KOPT-K1 (cell line): ENCODE measurements around the gene RNF11.

ENCODE experiments used
- H3K27ac ChIP-seq: fragments of 200-600 bp; sonication (generic); 2 replicates; pipeline ENCODE4 v1.5.1; 2016; ENCODE audit warnings: antibody characterized with exemption, mild to moderate bottlenecking, low read depth, low read length; ENCODE audit not compliant: poor library complexity, severe bottlenecking
- H3K36me3 ChIP-seq: fragments of 200-600 bp; sonication (generic); 2 replicates; pipeline ENCODE4 v1.5.1; 2017; ENCODE audit warnings: antibody characterized with exemption, mild to moderate bottlenecking, low read length, moderate library complexity; ENCODE audit not compliant: insufficient read depth
- H3K9me3 ChIP-seq: fragments of 200-600 bp; sonication (generic); 2 replicates; pipeline ENCODE4 v1.5.1; 2017; ENCODE audit warnings: antibody characterized with exemption, low read length, mild to moderate bottlenecking; ENCODE audit not compliant: insufficient read depth, poor library complexity, severe bottlenecking

RNF11 gene, protein sequence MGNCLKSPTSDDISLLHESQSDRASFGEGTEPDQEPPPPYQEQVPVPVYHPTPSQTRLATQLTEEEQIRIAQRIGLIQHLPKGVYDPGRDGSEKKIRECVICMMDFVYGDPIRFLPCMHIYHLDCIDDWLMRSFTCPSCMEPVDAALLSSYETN

DNA sequence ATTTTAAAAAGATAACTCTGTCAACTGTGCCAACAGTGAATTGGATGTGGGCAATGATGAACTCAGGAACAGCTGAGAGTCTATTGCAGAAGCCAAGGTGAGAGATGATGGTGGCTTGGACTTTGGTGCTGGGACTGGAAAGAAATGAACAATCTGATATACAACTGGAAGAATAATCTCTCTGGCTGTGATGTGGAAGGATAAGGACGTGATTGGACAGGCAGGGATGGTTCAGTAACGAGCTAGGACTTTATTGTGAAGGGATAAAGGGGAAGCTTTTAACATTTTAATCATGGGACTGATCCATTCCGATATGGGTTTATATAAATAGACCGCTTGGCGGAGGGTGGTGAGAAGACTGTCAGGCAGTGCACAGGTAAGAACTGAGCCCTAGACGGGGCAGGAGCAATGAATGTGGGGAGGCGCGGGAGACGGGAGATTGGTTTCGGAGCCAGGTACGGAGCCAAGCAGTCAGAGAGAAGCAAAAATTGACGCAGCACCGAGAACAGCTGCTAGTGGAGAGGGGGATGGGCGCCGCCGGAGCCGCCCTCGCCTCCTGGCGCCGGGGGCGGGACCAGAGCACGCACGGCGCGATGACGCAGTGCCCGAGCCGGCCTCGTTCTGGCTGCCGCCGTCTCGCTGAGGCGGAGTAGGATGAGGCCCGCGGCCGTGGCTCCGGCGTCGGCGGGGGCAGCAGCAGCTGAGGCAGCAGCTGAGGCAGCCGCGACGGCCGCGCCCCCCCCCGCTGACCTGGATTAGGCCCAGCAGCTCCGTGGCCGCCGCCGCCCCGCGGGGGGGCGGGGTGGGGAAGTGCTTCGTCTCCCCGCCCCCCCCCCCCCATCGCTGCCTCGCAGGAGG is at the start of gene RNF11:
TSS of gene RNF11 (plus strand) at position 601 of the 858 bp plus-strand sequence. CDS start 484 bp downstream, outside the sequence.
- H3K27ac ChIP-seq = peak within 1 kb of the TSS; percentile 80
- no peaks in the 10 kb centered on the region for H3K9me3 ChIP-seq
- peaks cover 4% of the 10 kb centered on the region; the same call in 1 of the 2 replicates for H3K36me3 ChIP-seq

- no peaks in the 10 kb centered on the region for H3K9me3 ChIP-seq
- no peaks in the 10 kb centered on the region for H3K36me3 ChIP-seq
- no peak overlapping the region for H3K27ac ChIP-seq
These were observed 47.8 kb upstream of the RNF11 start for GRCh38 chr1:51188230-51188629.

- no peaks in the 10 kb centered on the region for H3K36me3 ChIP-seq
- no peaks in the 10 kb centered on the region for H3K9me3 ChIP-seq
These were observed 46.5 kb upstream of the RNF11 start for GRCh38 chr1:51189421-51190073.

GRCh38 chr1:51190961-51191360 is 45.1 kb upstream of the RNF11 start:
- H3K27ac ChIP-seq = no peak overlapping the region
- no peaks in the 10 kb centered on the region for H3K36me3 ChIP-seq
- no peaks in the 10 kb centered on the region for H3K9me3 ChIP-seq

More at GRCh38 chr1:51189421-51190073, 46.5 kb upstream of the RNF11 start:
- H3K27ac ChIP-seq = no peak overlapping the region

DNA sequence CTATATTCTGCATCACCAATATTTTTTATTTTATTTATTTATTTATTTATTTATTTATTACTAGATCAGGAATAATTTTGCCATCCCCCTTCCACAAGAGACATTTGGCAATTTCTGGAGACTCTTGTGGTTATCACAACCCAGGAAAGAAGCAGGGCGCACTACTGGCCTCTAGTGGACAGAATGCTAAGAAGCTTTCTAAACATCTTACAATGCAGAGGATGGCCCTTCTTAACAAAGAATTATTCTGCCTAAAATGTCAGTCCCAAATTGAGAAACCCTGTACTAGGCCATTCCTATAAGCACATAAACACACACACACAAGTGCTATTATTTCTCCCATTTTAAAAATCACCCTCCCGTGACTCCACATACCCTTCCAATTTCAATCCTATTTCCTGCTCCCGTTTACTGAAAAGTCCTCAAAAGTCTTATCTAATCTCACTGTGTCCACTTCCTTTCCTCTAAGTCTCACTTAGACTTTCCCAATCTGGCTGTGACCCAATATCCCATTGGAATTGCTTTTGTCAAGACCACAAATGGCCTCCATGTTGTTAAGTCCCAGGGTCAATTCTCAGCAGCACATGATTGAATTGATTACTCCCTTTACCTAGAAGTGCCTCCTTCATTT is 43.7 kb upstream of the RNF11 start:
- H3K36me3 ChIP-seq = no peaks in the 10 kb centered on the region
- H3K27ac ChIP-seq = no peak overlapping the region
- no peaks in the 10 kb centered on the region for H3K9me3 ChIP-seq

DNA sequence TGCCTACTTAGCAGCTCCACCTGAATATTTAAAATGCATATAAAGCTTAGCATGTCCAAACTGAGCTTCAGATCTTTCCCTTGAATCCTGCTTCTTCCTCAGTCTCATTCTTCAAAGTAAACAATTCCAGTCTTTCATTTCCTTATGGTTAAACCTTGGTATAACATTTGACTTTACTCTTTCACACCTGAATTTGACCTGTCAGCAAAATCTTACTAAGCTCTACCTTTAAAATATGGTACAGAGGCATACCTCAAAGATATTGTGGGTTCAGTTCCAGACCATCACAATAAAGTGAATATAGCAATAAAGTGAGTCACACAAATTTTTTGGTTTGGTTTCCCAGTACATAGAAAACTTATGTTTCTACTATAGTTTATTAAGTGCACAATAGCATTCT is 42.5 kb upstream of the RNF11 start:
- no peak overlapping the region for H3K27ac ChIP-seq
- H3K36me3 ChIP-seq = no peaks in the 10 kb centered on the region
- no peaks in the 10 kb centered on the region for H3K9me3 ChIP-seq

DNA sequence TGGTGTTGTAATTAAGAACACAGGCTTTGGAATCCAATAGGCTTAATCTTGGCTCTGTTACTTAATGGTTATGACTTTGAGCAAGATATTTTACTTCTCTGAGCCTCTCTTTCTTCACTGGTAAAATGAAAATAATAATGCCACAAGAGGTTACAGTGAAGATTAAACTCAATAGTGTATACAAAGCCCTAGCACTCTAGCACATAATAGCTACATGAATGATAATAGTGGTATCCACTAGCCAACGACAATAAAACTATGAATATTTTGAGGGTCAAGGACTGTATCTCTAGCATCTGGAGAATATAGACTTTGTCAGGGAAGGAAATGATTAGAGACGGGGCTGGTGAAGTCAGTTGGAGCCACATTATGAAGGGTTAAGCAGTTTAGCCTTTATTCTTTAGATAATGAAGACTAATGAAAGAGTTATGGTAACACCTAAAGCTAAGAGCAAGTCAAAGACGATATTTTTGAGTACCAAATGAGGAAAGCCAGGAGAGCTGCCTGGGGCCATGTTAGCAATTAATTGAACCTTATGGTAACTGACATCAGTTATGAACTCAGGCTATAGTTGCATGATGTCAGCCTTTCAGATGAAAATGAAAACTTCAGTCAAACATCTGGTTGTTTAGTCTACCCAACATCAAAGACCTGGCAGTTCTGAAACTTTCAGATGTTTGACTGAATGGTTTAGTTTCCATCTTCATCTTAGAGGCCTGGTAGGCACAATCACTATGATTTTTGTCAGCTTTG is 32.8 kb upstream of the RNF11 start:
- no peak overlapping the region for H3K27ac ChIP-seq
- no peaks in the 10 kb centered on the region for H3K36me3 ChIP-seq
- H3K9me3 ChIP-seq = no peaks in the 10 kb centered on the region

- no peaks in the 10 kb centered on the region for H3K36me3 ChIP-seq
- no peaks in the 10 kb centered on the region for H3K9me3 ChIP-seq
- no peak overlapping the region for H3K27ac ChIP-seq
These were observed 32.2 kb upstream of the RNF11 start for GRCh38 chr1:51203874-51204245.

DNA sequence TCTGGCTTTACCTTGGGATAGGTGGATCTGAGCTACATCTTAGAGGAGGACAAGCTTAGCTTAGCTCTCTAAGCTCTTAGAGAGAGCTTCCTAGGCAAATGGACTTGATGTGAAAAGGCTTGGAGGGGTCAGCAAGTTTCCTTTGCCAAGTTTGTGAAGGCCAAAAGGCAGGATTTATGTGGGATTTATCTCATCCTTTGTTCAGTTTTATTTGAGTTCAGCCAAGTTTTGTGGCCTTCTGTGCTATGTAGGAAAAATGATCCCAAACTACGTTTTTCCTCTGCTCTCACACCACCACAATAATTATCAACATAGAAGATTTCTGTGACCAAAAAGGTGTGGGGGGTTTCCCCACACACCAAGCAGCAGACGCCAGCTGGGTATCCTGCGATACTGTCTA is 26.0 kb upstream of the RNF11 start:
- Histone ChIP-seq H3K36me3 (no peaks in the 10 kb centered on the region), H3K27ac (no peak overlapping the region), H3K9me3 (no peaks in the 10 kb centered on the region)

DNA sequence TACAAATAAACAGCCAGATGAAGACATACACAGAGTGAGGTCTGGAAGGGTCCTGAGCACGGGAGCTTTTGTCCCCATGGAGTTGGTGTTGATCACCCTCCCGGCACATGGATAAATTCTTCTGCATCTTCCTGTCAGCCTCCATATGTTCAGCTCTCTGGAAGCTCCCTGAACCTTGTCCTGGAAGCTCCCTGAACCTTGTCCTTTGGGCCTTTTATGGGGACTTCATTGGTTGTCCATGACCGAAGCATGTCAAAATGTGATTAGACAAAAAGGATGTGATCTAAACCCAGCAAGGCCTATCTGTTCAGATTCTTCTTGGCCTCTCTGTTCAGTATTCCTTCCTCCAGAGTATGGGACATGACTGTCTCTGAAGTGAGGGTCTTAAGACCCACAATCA is 25.4 kb upstream of the RNF11 start:
- no peaks in the 10 kb centered on the region for H3K9me3 ChIP-seq
- H3K36me3 ChIP-seq = no peaks in the 10 kb centered on the region
- no peak overlapping the region for H3K27ac ChIP-seq

DNA sequence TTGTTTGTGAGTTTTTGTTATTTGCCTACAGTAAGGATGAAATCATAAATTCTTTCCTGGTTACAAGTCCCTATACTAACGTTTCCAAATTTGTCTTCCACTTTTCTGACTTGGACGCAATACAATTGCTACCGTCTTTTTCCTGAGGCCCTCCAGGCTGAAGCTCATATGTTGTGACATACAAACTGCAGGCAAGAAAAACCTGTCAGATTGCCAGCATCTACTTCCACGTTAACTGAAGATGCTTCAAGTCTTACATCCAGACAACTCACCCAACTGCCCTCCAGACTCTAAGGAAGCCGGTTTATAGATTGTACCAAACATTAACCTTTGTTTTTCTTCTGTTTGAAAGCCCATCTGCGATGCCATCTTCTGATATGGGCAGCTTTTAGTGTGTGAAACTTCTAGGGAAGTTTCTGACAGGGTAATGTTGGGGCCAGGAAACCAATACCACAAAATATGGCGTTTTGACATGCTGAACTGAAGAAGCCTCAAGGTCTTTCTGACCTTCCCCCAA is 21.4 kb upstream of the RNF11 start:
- Histone ChIP-seq H3K9me3 (no peaks in the 10 kb centered on the region), H3K27ac (peak overlapping the region; percentile 51), H3K36me3 (no peaks in the 10 kb centered on the region)

DNA sequence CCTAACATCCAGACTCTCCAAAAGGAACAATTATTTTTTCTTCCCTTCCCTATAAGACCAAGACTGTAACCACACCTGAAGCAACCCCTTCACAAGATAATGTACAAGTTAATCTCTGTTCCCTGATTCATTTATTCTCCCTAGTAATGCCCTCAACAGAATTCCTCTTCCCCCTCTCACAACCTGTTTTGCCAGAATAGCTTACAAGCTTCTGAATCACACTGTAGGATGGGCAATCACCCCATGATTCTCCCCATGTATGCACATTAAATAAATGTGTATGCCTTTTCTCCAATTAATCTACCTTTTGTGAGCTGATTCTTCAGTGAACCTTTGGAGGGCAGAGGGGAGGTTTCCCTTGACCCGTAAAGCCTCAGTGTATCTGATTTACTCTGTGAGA is 20.9 kb upstream of the RNF11 start:
- Histone ChIP-seq H3K36me3 (no peaks in the 10 kb centered on the region), H3K27ac (peak overlapping the region; percentile 51), H3K9me3 (no peaks in the 10 kb centered on the region)

DNA sequence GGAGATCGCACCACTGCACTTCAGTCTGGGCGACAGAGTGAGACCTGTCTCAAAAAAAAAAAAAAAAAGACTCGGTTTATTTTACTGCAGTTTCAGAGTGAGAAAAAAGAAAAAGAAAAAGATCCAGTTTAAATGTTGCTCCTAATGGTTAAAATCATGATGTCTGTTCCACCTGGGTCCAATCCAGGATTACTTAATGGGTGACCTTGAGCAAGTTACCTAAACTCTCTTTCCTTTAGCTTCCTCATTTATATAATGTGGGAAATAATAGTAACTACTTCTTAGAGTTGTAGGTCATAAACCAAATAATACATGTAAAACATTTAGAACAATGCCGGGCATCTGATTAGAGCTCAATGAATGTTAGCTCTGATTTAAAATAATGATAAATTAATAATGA is 19.4 kb upstream of the RNF11 start:
- no peaks in the 10 kb centered on the region for H3K36me3 ChIP-seq

DNA sequence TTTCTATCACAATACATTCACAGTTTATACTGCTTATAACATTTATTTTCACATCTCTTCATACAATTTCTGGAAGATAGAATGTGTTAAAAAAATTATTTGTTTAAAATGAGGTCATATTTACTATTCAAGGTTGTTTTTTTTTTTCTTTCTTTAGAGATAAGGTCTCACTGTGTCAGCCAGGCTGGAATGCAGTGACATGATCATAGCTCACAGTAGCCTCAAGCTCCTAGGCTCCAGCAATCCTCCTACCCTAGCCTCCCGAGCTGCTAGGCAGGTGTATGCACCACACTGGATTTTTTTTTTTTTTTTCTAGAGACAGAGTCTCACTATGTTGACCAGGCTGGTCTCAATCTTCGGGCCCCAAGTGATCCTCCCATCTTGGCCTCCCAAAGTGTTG is 19.0 kb upstream of the RNF11 start:
- Histone ChIP-seq H3K9me3 (no peaks in the 10 kb centered on the region), H3K27ac (no peak overlapping the region), H3K36me3 (no peaks in the 10 kb centered on the region)

More for the DNA sequence above, 19.4 kb upstream of the RNF11 start:
- H3K27ac ChIP-seq = no peak overlapping the region
- no peaks in the 10 kb centered on the region for H3K9me3 ChIP-seq
